ENCODE data around the gene PHC1.

PHC1 gene

DNA sequence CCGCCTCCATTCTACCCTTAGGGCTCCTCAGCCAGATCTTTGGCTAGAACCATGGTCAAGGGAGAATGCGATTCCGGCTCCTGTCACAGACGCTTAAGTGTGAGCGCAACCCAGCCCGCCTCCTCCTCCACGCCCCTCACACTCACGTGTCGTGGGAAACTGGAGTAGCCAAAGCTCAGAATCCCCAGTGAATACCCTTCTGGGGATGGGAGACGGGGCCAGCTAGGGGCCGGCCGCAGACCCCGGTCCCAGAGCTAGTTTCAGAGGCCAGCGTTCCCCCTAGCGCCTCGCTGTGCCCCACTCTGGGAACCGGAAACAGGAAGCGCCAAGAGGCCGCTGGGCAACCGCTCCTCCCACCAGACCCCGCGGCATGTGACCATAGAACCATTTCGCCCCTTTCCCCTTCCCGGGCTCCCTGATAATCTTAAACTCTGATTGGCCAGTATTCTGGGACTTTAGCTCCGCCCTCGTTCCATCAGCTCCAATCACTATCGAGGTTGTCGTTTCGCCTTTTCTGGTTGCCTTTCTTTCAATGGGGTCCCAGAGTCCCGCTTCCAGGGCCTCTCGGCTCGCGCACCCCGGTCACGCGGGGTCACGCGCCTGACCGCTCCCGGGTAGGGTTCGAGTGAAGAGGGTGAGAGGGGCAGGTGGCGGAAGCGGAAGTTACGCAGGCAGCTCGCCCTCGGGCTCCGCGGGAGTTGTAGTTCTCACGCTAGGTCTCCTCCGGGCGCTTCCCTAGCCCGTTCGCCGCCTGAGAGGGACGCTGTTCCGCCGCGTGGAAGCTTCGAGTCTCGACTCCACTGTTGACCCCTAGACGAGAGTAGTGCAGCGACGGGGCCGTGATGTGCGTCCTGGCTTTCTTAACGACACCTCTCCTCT is 35.3 kb downstream of the PHC1 start, which contains the start of gene M6PR:
M6PR (minus strand) TSS at position 304 of the 879 bp plus-strand sequence. CDS start 3,241 bp downstream, outside the sequence.
- ChIA-PET POLR2A (ENCODE audit: low non-redundant PET) (interaction anchor here (0.6 to 1.0 kb wide), 2 partner anchors 11 to 219 kb away, joined by 3 read pairs; no protein-coding TSS in a partner anchor), CTCF (interaction anchor here (0.5 to 1.8 kb wide), 5 partner anchors 13 to 422 kb away, joined by 3 to 7 read pairs (median 6); no protein-coding TSS in a partner anchor)
- H3K27ac ChIP-seq: peak within 1 kb of the TSS; percentile 90
- peak; percentile 99 for DNase-seq (ENCODE audit: low spot score)
- TF ChIP-seq, protein P1, sequence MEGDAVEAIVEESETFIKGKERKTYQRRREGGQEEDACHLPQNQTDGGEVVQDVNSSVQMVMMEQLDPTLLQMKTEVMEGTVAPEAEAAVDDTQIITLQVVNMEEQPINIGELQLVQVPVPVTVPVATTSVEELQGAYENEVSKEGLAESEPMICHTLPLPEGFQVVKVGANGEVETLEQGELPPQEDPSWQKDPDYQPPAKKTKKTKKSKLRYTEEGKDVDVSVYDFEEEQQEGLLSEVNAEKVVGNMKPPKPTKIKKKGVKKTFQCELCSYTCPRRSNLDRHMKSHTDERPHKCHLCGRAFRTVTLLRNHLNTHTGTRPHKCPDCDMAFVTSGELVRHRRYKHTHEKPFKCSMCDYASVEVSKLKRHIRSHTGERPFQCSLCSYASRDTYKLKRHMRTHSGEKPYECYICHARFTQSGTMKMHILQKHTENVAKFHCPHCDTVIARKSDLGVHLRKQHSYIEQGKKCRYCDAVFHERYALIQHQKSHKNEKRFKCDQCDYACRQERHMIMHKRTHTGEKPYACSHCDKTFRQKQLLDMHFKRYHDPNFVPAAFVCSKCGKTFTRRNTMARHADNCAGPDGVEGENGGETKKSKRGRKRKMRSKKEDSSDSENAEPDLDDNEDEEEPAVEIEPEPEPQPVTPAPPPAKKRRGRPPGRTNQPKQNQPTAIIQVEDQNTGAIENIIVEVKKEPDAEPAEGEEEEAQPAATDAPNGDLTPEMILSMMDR (conservative IDR thresholded peaks at IDR 0.05; ENCODE audit: low read depth): peak; percentile 46

DNA sequence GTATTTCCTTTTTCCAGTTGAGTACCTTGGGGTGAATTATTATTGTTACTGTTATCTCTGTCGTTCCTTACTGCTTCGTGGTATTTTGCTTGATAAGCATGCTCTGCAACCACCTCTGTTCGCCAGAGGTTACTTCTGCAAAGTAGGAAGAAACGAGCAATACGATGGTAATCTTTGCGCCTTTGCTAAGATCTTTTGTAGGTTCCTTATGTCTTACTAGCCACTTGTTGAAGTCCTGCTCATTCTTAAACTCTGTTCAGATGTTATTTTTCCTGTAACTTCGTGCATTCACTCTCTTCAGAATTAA is 35.9 kb downstream of the PHC1 start:
- no peak for DNase-seq (ENCODE audit: low spot score)
- TF ChIP-seq, protein P1 (conservative IDR thresholded peaks at IDR 0.05; ENCODE audit: low read depth): no peak

DNA sequence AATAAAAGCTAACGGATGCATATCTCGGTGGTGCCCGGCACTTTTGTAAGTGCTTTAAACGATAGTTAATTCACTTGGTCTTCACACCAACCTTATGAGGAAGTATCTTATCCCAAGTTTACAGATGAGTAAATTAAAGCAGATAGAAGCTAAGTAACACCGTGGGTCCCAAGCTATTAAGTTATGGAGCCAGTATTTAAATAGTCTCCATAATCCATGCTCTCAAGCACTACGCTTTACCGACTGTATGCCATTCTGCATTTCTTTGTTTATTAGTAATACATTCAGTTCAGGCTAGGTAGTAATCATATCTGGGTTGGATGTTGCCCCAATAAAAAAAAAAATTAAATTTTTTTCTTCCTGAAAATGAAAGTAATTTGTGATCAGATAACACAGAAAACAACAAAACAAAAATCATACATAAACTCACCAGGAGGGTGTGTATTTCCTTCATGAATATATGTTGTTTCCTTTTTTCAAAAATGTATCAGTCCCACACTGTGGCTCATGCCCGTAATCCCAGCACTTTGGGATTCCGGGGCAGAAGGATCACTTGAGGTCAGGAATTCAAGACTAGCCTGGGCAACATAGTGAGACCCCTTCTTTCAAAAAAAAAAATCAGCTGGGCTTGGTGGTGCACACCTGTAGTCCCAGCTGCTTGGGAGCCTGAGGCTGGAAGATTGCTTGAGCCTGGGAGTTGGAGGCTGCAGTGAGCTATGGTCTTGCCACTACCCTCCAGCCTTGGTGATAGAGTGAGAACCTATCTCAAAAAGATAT is 36.6 kb downstream of the PHC1 start:
- ChIA-PET POLR2A (ENCODE audit: low non-redundant PET) (interaction anchor here (0.6 kb wide), 1 partner anchor 83 kb away, joined by 3 read pairs; no protein-coding TSS in a partner anchor), CTCF (interaction anchor here (0.9 to 1.8 kb wide), 3 partner anchors 11 to 88 kb away, joined by 5 to 7 read pairs (median 5); no protein-coding TSS in a partner anchor)
- H3K27ac ChIP-seq: no peak overlapping the region
- TF ChIP-seq, protein P1 (conservative IDR thresholded peaks at IDR 0.05; ENCODE audit: low read depth): no peak
- no peak for DNase-seq (ENCODE audit: low spot score)

More for the DNA sequence above, 35.9 kb downstream of the PHC1 start:
- peak overlapping the region; percentile 90 for H3K27ac ChIP-seq
- ChIA-PET POLR2A (ENCODE audit: low non-redundant PET) (interaction anchor here (1.0 kb wide), 1 partner anchor 11 kb away, joined by 3 read pairs; no protein-coding TSS in a partner anchor), CTCF (interaction anchor here (0.5 to 1.8 kb wide), 4 partner anchors 12 to 148 kb away, joined by 3 to 7 read pairs (median 6); no protein-coding TSS in a partner anchor)

DNA sequence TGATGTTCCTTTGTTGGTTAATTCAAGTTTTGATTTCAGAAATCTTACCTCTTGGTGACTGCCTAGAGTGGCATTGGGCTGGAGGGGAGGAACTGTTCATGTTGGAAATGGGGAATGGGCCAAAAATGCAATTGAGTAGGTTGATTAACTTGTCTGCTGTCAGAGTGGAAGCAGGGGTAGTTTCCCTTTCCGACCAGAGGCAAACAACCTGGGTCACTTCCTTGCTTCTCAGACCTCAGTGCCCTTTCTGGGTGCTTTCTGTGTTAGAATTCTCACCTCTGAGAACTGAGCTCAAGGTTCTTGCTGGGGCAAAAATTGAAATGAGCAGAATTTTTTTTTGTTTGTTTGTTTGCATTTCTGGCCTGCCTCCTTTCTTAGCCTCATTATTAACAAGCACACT is 37.4 kb downstream of the PHC1 start:
- no peak overlapping the region for H3K27ac ChIP-seq
- ChIA-PET CTCF (interaction anchor here (0.9 kb wide), 1 partner anchor 87 kb away, joined by 5 read pairs; no protein-coding TSS in a partner anchor), POLR2A (ENCODE audit: low non-redundant PET) (interaction anchor here (0.6 kb wide), 1 partner anchor 82 kb away, joined by 3 read pairs; no protein-coding TSS in a partner anchor)
- no peak for DNase-seq (ENCODE audit: low spot score)
- TF ChIP-seq, protein P1 (conservative IDR thresholded peaks at IDR 0.05; ENCODE audit: low read depth): no peak

DNA sequence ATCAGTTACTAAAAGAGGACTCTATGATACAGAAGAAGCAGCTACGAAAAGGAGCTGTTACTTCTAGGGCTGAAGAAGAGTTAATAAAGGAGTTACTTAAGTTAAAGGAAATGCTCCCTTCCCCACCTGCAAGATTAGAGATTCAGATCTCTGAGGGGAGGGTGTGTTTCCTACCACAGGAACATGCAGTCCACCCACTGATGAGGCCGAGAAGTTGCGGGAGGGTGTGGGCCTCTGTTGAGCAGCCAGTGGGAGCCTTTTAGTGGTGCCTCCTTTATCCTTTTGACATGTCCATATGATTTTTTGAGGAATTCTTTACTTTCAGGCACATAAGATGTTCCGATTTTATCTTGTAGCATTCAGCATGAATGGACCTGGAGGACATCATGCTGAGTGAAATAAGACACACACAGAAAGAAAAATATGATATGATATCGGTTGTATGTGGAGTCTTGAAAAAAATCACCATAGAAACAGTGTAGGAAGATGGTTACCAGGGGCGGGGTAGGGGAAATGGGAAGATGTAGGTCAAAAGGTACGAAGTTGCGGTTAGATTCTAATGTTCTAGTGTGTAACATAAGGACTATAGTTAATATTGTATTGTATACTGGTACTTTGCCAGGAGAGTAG is 39.6 kb downstream of the PHC1 start:
- ChIA-PET POLR2A (ENCODE audit: low non-redundant PET) (no interaction called here), CTCF (interaction anchor here (0.6 kb wide), 1 partner anchor 187 kb away, joined by 3 read pairs; no protein-coding TSS in a partner anchor)
- TF ChIP-seq, protein P1 (conservative IDR thresholded peaks at IDR 0.05; ENCODE audit: low read depth): no peak
- no peak overlapping the region for H3K27ac ChIP-seq
- no peak for DNase-seq (ENCODE audit: low spot score)

All from RWPE1 (cell line).